HG02884 (cell line): ENCODE results near the gene TMEM179B.

Source experiments
- ATAC-seq: cut with Tn5 transposase; IDR thresholded peaks from one replicate; pipeline ENCODE4 v1.9.1; 2021; ENCODE audit warnings: mild to moderate bottlenecking, moderate library complexity; ENCODE audit not compliant: unreplicated experiment

TMEM179B gene

GRCh38 chr11:62831520-62832335 lies 44.5 kb downstream of the TMEM179B start, which contains the start of gene STX5:
TSS of gene STX5 (minus strand) at chr11:62832051. CDS start at chr11:62831243, 808 bp downstream.
- peak; percentile 78 for ATAC-seq

GRCh38 chr11:62832336-62833234 lies 45.4 kb downstream of the TMEM179B start, which contains the start of gene TEX54:
TSS of gene TEX54 (minus strand) at chr11:62832841.
- peak; percentile 14 for ATAC-seq

GRCh38 chr11:62835336-62835735 lies 48.1 kb downstream of the TMEM179B start:
- no peak for ATAC-seq

- ATAC-seq: no peak
Observed at GRCh38 chr11:62839050-62839945, 52.1 kb downstream of the TMEM179B start, which contains the start of gene WDR74. TSS of gene WDR74 (minus strand) at chr11:62839590. CDS start at chr11:62839570, 20 bp downstream.
